DND-41 (cell line): Measurements from ENCODE around the gene SH2D3A.

Source experiments
- CTCF ChIP-seq: IDR thresholded peaks from 2 replicates; pipeline ENCODE4 v1.5.1; 2012; ENCODE audit warnings: borderline replicate concordance, low read length, moderate library complexity, mild to moderate bottlenecking; ENCODE audit not compliant: poor library complexity, severe bottlenecking; ENCODE audit errors: extremely low read depth
- EZH2 ChIP-seq: IDR thresholded peaks from 3 replicates; pipeline ENCODE4 v1.6.1; 2012; ENCODE audit warnings: borderline replicate concordance, low read depth, mild to moderate bottlenecking, moderate library complexity, low read length, inconsistent platforms; ENCODE audit not compliant: severe bottlenecking

GRCh38 chr19:6717441-6717971 is 49.7 kb downstream of the SH2D3A start:
- no peak for TF ChIP-seq CTCF
- no peak for TF ChIP-seq EZH2
